Liver (tissue), 9 donors: ENCODE data around the gene PTPRN2. TPM values are rescaled to one million over a fixed set of nuclear protein-coding genes. Genes with fewer than 3 reads are reported as not detected.

Experiments
- DNase-seq: peaks from one replicate; pipeline ENCODE4 v3.0.0-alpha.2; 2017; ENCODE audit warnings: low spot score
- H3K27ac ChIP-seq, 2 donors: one replicate each; pipeline ENCODE4 v1.7.0; 2013; ENCODE audit warnings: inconsistent platforms in 2 of 2, low read length in 2 of 2, control low read depth in 1 of 2, low read depth in 1 of 2, mild to moderate bottlenecking in 1 of 2
- H3K27me3 ChIP-seq, 4 donors: one replicate each; pipeline versions ENCODE4 v1.6.1 to v1.7.0; 2013; ENCODE audit warnings: low read length in 3 of 4, inconsistent platforms in 1 of 4, mild to moderate bottlenecking in 1 of 4, moderate library complexity in 1 of 4; ENCODE audit not compliant: control insufficient read depth in 4 of 4, insufficient read depth in 4 of 4
- H3K36me3 ChIP-seq, 4 donors: one replicate each; pipeline versions ENCODE4 v1.6.1 to v1.7.0; 2013; ENCODE audit warnings: low read length in 3 of 4, mild to moderate bottlenecking in 3 of 4, low read depth in 1 of 4, moderate library complexity in 1 of 4; ENCODE audit not compliant: control insufficient read depth in 4 of 4, insufficient read depth in 3 of 4
- H3K4me1 ChIP-seq, 4 donors: one replicate each; pipeline versions ENCODE4 v1.6.1 to v1.7.0; 2013; ENCODE audit warnings: low read length in 3 of 4, mild to moderate bottlenecking in 3 of 4, moderate library complexity in 1 of 4; ENCODE audit not compliant: control insufficient read depth in 4 of 4, insufficient read depth in 4 of 4
- H3K4me3 ChIP-seq, 3 donors: one replicate each; pipeline versions ENCODE4 v1.6.1 to v1.7.0; 2013; ENCODE audit warnings: low read length in 3 of 3, control low read depth in 1 of 3, low read depth in 1 of 3, mild to moderate bottlenecking in 1 of 3
- H3K9ac ChIP-seq, 2 donors: one replicate each; pipeline ENCODE4 v1.7.0; 2013; ENCODE audit warnings: low read length in 2 of 2, mild to moderate bottlenecking in 2 of 2, moderate library complexity in 2 of 2, control low read depth in 1 of 2, low read depth in 1 of 2
- H3K9me3 ChIP-seq, 4 donors: one replicate each; pipeline versions ENCODE4 v1.6.1 to v1.7.0; 2013; ENCODE audit warnings: low read length in 3 of 4; ENCODE audit not compliant: control insufficient read depth in 4 of 4
- ATF3 ChIP-seq: IDR thresholded peaks from 2 replicates; pipeline ENCODE4 v1.6.1; 2016; ENCODE audit warnings: antibody characterized with exemption
- EGR1 ChIP-seq, 2 donors: IDR thresholded peaks; 2 replicates each; pipeline ENCODE4 v1.6.1; 2016 to 2018; ENCODE audit warnings: antibody characterized with exemption in 2 of 2, low read depth in 2 of 2
- FOXA1 ChIP-seq: IDR thresholded peaks from 2 replicates; pipeline ENCODE4 v1.6.1; 2016; ENCODE audit warnings: antibody characterized with exemption
- FOXA2 ChIP-seq: IDR thresholded peaks from 2 replicates; pipeline ENCODE4 v1.6.1; 2016; ENCODE audit warnings: antibody characterized with exemption
- GABPA ChIP-seq, 2 donors: IDR thresholded peaks in 1 of 2; conservative IDR thresholded peaks in 1 of 2; 2 replicates each; pipeline ENCODE4 v1.6.1; 2016; ENCODE audit warnings: antibody characterized with exemption in 2 of 2, mild to moderate bottlenecking in 1 of 2, moderate library complexity in 1 of 2
- HNF4A ChIP-seq, 2 donors: conservative IDR thresholded peaks; 2 replicates each; pipeline ENCODE4 v1.6.1; 2016; ENCODE audit warnings: antibody characterized with exemption in 2 of 2, mild to moderate bottlenecking in 2 of 2
- HNF4G ChIP-seq: IDR thresholded peaks from 2 replicates; pipeline ENCODE4 v1.6.1; 2016; ENCODE audit warnings: antibody characterized with exemption
- JUND ChIP-seq, 2 donors: IDR thresholded peaks; 2 replicates each; pipeline ENCODE4 v1.6.1; 2016; ENCODE audit warnings: antibody characterized with exemption in 2 of 2
- NR2F2 ChIP-seq: IDR thresholded peaks from 2 replicates; pipeline ENCODE4 v1.6.1; 2016; ENCODE audit warnings: antibody characterized with exemption
- REST ChIP-seq: IDR thresholded peaks from 2 replicates; pipeline ENCODE4 v1.6.1; 2016; ENCODE audit warnings: antibody characterized with exemption, mild to moderate bottlenecking
- RXRA ChIP-seq, 2 donors: IDR thresholded peaks; 2 replicates each; pipeline ENCODE4 v1.6.1; 2017 to 2018; ENCODE audit warnings: antibody characterized with exemption in 2 of 2, mild to moderate bottlenecking in 1 of 2
- SP1 ChIP-seq: IDR thresholded peaks from 2 replicates; pipeline ENCODE4 v1.6.1; 2018; ENCODE audit warnings: antibody characterized with exemption, mild to moderate bottlenecking
- TAF1 ChIP-seq: conservative IDR thresholded peaks from 2 replicates; pipeline ENCODE4 v1.6.1; 2016; ENCODE audit warnings: antibody characterized with exemption, mild to moderate bottlenecking
- YY1 ChIP-seq: IDR thresholded peaks from 2 replicates; pipeline ENCODE4 v1.6.1; 2016; ENCODE audit warnings: antibody characterized with exemption, mild to moderate bottlenecking
- WGBS: extraction: QIAGEN DNeasy Blood & Tissue Kit; methylation state at CpG from one replicate; pipeline ENCODE4 v1.1.7; 2013; 5-methylcytosine and 5-hydroxymethylcytosine counted together
- polyA plus RNA-seq, 2 donors: library from polyadenylated mRNA; stranded (reverse) in 1 of 2; unstranded in 1 of 2; fragments of 200-250 nt in 1 of 2; fragments of >200 nt in 1 of 2; fragmentation: Nextera tagmentation in 1 of 2; extraction: Ambion mirVana in 1 of 2; gene quantifications; one replicate each; pipeline versions ENCODE4 v1.2.1 to v1.2.3, GENCODE V29; 2013 to 2015
- total RNA-seq, 2 donors: library from RNA; depleted of rRNA; stranded (reverse); fragments of >200 nt; gene quantifications; one replicate each; pipeline ENCODE4 v1.2.3, GENCODE V29; 2014
- TF ChIP-seq, protein P1 (sequence below): fragments of 150-350 bp; IDR thresholded peaks from 2 replicates; pipeline ENCODE4 v1.5.1; 2017; ENCODE audit warnings: improper control_type of control experiment, low read depth, low read length; ENCODE audit not compliant: missing input control
- TF ChIP-seq, protein P2 (sequence below): IDR thresholded peaks from 2 replicates; pipeline ENCODE4 v1.6.1; 2016; ENCODE audit warnings: antibody characterized with exemption
- donor health status: healthy.
- donor health status: healthy.
- donor health status: healthy.
- donor health status: healthy.
- donor health status: healthy.

Gene PTPRN2
- total and polyA plus RNA-seq, 4 donors: 0.75 to 1.9 (median 1.1) TPM

DNA sequence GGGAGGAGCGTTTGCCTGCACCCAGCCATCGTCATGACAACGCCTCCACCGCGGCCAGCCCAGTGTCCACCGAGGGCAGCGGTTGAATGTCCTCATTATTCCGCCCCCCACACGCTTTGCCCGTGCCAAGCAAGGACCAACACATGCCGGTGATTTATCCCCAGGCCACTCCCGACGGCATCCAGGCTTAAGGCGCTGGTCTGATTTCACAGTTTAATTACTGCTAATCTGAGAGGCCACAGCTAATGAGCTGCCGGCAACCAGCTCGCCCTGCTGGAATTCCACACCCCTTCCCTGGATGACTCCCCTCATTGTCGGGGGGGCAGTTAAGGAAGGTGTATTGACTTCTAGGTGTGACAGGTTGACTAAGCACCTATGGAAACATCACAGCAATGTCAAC, 818.5 kb downstream of the PTPRN2 start:
- no peaks in the 10 kb centered on the region for H3K36me3 ChIP-seq
- TF ChIP-seq YY1 (no peak), TAF1 (no peak), FOXA2 (no peak), HNF4G (no peak), HNF4A (conservative IDR thresholded peaks at IDR 0.05) (no peak), ATF3 (no peak), JUND (IDR thresholded peaks at IDR 0.05) (no peak), NR2F2 (no peak), RXRA (IDR thresholded peaks at IDR 0.05) (no peak), SP1 (no peak), REST (no peak)
- TF ChIP-seq, protein P1, sequence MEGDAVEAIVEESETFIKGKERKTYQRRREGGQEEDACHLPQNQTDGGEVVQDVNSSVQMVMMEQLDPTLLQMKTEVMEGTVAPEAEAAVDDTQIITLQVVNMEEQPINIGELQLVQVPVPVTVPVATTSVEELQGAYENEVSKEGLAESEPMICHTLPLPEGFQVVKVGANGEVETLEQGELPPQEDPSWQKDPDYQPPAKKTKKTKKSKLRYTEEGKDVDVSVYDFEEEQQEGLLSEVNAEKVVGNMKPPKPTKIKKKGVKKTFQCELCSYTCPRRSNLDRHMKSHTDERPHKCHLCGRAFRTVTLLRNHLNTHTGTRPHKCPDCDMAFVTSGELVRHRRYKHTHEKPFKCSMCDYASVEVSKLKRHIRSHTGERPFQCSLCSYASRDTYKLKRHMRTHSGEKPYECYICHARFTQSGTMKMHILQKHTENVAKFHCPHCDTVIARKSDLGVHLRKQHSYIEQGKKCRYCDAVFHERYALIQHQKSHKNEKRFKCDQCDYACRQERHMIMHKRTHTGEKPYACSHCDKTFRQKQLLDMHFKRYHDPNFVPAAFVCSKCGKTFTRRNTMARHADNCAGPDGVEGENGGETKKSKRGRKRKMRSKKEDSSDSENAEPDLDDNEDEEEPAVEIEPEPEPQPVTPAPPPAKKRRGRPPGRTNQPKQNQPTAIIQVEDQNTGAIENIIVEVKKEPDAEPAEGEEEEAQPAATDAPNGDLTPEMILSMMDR: no peak
- no peaks in the 10 kb centered on the region for H3K27me3 ChIP-seq
- no peak for DNase-seq
- no peak overlapping the region for H3K4me3 ChIP-seq
- 64% methylated on average over 17 of the region's 17 CpGs for WGBS
- H3K9ac ChIP-seq: no peak overlapping the region
- H3K27ac ChIP-seq: no peak overlapping the region
- peaks cover 2 to 18% (median 12%) of the 10 kb centered on the region in 4 donors for H3K9me3 ChIP-seq
- H3K4me1 ChIP-seq: no peaks in the 10 kb centered on the region

DNA sequence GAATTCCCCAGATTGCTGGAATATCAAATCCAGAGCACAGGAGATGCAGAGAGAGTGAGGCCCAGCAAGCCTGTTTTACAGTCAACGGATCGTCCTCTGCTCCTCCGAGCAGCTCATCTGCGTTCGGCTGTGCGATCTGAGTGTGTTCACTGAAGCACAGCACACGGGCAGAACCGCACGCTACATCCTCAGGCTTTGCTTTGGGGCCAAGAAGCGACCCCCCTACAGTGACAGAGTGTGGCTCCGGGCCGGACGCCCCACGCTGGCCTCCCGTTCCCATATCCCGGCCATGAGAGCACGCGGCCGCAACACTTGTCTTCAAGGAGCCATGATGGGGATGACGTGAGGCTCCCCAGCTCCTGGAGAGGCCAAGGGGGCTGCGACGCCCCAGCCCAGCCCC, 819.4 kb downstream of the PTPRN2 start:
- DNase-seq: no peak
- H3K4me3 ChIP-seq: no peak overlapping the region
- 68% methylated on average over 22 of the region's 22 CpGs for WGBS

DNA sequence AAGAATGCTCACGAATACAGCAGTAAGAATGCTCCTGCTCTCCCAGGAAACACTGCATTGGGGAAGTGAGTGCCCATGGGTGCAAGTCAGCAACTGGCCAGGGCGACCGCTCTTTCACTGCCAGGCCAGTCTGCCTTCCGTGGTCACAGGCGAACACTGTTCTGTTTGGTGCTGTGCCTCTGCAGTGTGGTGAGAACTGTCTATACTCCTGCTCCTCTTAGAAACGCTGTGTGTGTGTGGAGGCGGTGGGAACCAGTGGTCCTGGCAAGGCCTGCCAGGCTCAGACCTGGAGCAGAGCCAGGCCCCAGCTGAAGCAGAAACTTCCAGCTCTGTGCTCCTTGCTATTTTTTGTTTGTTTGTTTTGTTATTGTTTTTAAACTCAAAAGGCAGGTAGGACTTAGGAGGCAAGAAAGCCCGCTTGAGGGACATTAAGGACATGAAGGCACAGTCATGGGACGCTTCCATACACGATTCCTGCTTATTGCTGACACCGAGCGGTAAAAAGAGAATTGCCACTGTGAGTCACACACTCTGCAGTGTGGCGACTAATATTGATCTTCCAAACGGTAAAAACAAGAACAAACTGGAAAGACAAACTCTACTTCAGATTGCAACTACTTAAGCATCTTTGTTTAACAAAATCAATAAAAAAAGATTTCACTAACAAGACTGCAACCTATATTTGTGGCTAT, 820.0 kb downstream of the PTPRN2 start:
- 58% methylated on average over 14 of the region's 14 CpGs for WGBS
- Histone ChIP-seq H3K9ac (no peak overlapping the region), H3K4me1 (no peaks in the 10 kb centered on the region), H3K36me3 (no peaks in the 10 kb centered on the region), H3K27ac (no peak overlapping the region), H3K27me3 (no peaks in the 10 kb centered on the region), H3K9me3 (peaks cover 2 to 18% (median 12%) of the 10 kb centered on the region in 4 donors), H3K4me3 (no peak overlapping the region)
- no peak for DNase-seq
- TF ChIP-seq TAF1 (no peak), FOXA2 (no peak), RXRA (IDR thresholded peaks at IDR 0.05) (no peak), NR2F2 (no peak), SP1 (no peak), GABPA (IDR thresholded peaks at IDR 0.05 in 1 of 2, conservative IDR thresholded peaks at IDR 0.05 in 1 of 2) (no peak), HNF4G (no peak), EGR1 (IDR thresholded peaks at IDR 0.05; ENCODE audit: low read depth in 2 of 2) (no peak)
- TF ChIP-seq, protein P2, sequence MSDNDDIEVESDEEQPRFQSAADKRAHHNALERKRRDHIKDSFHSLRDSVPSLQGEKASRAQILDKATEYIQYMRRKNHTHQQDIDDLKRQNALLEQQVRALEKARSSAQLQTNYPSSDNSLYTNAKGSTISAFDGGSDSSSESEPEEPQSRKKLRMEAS: no peak
- TF ChIP-seq, protein P1: no peak

More for the DNA sequence above, 819.4 kb downstream of the PTPRN2 start:
- H3K36me3 ChIP-seq: no peaks in the 10 kb centered on the region
- no peak overlapping the region for H3K27ac ChIP-seq
- peaks cover 2 to 18% (median 12%) of the 10 kb centered on the region in 4 donors for H3K9me3 ChIP-seq
- no peak overlapping the region for H3K9ac ChIP-seq
- H3K27me3 ChIP-seq: no peaks in the 10 kb centered on the region
- H3K4me1 ChIP-seq: no peaks in the 10 kb centered on the region
- TF ChIP-seq NR2F2 (no peak), YY1 (no peak), FOXA1 (no peak)
